GM19238 (cell line): ENCODE results near the gene MID1.

Experiments
- DNase-seq: peaks from one replicate; pipeline ENCODE4 v3.0.0; 2011; ENCODE audit warnings: low spot score; ENCODE audit not compliant: insufficient read length

The MID1 gene

DNA sequence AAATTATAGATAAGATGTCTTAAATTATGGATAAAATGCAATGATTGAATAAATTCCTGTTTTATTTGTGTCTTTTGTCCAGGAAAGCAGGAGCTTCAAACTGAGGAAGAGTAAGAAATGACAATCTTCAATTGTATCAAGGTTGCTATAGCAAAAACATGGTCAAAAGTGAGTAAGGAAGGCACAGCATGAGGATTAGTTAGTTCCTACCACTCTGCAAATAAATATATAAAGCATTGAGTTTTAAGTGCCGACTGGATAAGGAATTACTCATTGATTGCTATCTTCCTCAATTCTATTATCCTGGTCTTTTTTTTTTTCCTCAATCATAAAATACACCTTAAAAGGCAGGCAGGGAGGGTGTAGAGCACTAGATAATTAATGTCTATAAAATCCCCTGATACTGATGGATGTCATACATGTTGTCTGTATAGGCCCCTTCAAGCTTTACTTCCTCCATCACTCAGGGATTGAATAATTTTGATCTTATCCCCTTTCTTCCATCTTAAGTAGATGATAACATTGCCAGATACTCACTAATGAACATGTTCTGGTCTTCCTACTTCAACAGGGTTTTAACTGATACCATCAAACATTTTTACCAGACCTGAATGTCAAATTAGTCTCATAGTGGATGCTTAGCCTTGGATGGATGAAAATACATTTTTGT is 86.6 kb downstream of the MID1 start:
- no peak for DNase-seq

DNA sequence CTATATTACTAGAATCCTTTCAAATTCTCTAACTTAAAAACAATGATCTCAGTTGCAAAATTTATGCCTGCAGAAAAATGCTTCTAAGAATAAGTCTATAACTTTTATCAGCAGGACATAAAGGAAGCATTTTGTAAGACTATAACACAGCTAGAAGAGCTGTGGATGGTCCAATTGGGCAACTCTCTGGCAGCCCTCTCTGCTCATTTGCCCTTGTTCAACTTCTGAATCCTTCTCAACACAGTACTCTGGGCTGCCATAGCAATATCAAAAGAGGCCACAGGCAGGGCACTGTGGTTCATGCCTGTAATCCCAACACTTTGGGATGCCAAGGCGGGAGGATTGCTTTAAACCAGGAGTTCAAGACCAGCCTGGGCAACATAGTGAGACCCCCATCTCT is 88.5 kb downstream of the MID1 start:
- DNase-seq, result no peak

DNA sequence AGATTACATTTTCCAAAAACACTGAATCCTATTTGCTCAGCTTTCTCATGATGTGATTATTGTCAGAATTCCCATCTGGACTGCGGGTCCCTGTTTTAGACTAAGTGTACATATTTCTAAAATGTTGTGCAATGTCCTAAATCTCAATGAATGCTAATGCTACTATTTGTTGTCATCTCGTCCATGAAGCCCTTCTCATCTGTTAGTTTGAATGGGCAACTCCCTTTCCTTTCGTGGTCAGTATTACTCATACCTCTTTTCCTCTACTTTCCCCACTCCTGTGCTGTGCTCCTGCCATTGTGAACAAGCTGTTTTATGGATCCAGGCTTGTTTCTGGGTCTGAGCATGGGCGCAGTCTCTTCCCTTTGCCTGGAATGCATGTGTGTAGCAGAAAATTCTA is 91.0 kb downstream of the MID1 start:
- DNase-seq, result no peak

DNA sequence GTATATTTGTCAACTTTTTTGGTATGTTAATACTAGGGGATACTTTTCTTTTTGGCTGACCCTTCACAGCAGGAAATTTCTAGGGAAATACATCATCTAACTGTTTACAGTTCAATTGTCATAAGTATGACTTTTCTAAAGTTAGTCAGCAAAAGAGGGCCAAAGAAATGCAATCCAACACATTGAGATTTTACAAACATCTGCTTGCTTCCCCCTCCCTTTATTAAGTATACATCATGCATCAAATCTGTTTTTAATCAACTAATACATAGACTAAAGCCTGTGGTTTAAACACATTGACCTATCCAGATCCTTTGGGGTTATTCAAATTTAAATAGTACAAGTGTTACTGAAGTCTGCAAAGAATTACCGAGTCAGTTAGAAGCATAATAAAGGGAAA is 93.9 kb downstream of the MID1 start:
- DNase-seq, result no peak

DNA sequence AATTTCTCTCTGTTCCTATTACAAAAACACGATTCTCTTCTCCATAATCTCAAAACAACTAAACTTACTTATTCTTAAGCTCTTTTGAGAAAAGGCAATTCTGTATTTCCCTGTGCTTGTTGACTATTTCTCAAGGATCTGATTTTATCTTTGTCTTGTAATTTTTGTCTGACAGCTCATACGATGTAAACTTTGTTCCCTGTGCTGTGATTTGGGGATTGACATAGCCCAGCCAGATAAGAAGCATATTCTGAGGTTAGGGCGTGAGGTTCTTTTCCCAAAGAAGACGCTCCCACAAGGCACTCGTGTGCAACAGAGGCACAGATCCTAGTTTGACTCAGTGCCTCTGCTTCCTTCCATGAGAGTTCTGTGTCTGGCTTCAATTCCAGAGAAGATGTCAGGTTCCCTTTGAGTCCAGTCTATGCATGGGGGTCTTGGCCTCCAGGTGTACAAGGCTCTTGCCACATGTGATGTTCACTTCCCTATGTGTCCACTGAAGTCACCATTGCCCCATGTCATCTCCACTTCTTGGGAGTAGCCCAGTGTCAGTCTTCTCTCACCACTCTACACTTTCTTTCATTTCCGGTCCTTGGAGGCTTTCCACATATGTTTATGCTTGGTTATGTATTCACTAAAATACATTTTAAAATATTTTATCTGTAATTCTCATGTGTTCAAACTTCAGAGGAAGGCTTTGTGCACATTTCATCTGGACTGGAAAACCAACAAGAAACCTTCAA is 94.8 kb downstream of the MID1 start:
- DNase-seq, result no peak

DNA sequence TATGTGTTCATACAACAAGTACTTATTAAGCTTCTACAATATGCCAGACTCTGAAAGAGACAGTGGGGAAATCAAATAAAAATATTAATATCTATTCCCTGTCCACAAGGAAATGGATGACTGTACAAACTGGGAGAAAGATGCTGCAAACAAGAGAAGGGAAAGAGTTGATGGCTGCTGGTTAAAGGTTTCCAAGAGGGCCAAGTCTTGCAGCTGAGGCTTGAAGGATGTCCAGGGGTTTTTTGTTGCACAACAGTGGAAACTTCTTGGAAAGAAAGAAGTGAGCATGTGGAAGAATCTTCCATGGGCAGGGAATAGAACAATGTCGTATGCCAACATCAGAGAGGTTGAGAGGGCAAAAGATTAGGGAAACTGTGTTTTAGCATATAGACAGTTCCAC is 95.8 kb downstream of the MID1 start:
- DNase-seq, result no peak

DNA sequence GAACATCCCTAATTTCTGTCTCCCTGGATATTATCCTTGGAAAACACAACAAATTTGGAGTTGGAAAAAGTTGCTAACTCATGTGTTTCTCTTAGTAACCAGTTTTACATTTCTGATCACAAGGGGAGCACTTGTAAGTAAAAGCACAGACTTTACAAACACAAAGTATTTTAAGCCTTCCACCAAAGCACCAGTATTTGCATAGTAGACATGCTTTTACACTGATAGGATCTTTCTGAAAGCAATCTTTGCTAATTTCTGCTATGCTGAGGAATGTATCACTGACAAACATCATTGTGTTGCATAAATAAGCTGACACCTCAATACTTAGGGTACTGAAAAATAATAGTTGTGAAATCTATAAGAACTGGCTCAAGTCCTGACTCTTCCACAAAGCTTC is 100.6 kb downstream of the MID1 start:
- DNase-seq, result no peak

DNA sequence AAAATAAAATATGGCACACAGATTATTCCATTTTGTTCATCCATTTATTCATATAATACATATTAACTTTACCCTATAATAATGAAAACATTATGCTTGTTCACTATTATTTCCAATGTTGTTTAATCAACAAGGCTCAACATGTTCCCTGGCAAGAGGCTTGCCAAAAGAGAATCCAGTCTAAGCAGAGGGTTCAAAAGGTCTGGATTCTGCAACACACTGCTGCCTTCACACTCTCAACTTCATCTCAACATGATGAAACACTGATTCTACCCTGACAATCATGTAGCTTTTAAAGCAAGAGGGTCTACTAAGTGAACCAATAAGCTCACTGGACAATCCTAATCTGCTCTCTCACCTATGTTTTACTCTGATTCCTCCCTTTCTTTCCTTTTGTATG is 101.1 kb downstream of the MID1 start:
- DNase-seq, result no peak

DNA sequence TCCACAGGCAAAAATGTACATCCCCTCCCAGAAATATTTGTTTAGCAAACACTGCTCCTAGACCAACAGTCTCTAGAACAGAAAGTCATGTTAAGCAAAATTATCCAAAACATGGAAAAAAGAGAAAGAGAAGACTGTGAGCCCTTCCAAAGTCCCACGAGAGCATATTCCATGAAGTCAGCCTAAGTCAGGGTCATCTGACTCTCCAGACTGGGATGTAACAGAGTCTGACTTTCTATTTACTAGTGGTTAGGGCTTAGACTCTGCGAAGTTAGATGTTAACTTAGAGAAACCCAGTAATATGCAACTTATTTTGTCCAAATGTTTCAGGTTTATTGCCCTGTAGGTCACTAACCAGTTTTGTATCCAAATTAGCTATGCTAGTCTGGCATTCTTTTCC is 102.3 kb downstream of the MID1 start:
- no peak for DNase-seq

DNA sequence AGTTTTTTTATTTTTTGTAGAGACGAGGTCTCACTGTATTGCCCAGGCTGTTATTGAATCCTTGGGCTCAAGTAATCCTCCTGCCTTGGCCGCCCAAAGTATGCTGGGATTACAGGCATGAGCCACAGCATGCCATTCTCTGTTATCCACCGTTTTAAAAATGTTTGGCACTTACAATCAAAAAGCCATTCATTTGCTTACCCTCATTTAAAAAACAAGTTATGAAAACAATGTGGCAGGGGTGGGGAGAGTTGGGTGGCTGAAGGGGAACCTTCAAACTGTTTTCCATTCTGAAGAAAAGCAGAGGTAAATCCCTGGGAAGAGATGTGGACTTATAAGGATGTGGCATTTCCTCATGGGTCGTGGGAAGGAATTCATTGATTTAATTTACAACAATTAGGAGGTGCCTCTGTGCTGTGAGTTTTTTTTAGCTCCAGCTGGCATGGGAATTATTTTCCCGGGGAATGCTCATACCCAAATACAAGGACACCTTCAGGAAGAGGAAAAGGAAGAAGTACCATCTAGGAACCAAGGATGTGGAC is 103.5 kb downstream of the MID1 start:
- no peak for DNase-seq

DNA sequence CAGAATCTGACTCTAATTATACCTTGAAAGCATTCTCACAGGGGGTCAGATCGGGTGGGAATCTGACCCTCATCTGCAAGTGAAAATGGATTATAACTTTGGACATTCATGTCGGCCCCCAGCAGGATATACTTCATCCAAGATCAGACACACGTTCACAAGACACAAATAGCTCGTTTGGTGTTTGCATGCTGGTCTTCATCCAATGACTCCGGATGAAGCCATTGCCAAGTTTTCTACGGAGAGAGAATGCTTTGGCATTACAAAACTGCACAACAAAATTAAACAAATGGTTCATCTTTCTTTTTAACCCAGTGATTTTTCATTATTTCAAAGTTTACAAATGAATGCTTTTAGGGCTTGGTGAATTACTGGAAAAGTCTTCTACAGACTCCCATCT is 105.5 kb downstream of the MID1 start:
- DNase-seq, result no peak

DNA sequence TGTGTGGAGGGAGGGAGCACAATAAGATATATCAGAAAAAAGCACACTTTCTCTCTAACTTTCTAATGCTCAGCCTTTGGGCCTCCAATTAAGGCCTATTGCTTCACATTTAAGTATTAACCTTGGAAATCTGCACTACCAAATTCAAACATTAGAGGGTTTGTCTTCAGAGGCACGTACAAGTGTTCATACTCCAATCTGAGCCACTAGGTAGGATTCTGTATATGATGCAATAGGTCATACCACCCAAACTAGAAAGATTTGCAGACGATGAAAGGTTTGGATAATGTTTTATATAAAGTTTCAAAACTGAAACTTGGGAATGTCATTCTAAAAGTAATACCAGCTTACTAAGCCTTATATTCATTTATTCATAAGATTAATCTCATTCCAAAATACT is 106.4 kb downstream of the MID1 start:
- DNase-seq, result no peak

DNA sequence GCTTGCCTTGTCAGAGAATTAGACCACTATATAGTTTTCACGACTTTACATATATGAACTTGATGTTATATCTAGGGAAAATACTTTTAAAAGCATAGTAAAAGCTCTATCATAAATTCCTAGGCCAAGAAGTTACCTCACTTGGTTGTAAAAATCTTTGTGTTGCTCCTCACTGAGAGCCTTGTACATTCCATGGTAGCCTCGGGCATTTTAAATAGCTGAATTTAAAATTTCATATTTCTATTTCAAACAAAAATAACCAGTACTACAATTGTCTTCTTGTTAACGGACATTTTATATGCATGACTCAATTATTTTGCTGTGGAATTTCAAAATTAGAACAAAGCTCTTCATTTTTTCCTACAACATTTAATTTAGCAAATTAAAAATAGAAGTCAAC is 107.6 kb downstream of the MID1 start:
- DNase-seq, result no peak

DNA sequence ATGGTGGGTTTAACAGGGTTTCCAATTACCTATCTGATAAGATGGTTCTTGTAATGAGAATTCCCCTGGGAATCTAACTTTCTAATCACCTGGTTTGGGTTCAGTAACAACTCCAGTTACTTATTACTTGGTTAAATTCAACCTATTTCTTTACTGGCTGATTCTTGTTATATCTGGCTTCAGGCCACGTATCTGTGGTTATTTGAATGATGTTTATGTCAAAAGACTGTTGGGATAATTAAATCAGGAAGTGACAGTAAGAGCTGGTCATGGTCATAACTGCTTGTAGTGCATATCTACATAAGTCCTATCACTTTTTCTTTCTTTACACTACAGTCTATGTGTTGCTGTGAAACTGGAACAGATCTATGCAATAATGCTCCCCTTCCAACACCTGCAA is 108.1 kb downstream of the MID1 start:
- no peak for DNase-seq

DNA sequence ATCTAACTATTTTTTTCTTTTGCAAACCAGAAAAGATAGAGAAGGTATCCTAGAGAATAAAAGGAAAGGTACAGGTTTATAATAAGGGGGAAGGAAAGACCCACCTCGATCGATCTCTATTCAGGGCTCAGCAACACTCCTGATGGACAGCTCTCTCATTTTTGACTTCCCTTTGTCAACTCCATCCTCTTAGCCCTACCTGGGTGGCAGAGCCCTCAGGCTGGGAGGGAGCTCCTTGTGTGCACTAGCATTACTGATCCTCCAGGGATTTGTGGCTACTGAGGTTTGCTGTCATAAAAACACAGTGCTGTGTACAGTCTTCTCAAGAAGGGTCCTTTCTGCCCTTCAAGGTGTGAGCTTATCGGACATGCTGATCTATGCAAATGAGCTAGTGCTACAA is 111.0 kb downstream of the MID1 start:
- DNase-seq, result no peak

DNA sequence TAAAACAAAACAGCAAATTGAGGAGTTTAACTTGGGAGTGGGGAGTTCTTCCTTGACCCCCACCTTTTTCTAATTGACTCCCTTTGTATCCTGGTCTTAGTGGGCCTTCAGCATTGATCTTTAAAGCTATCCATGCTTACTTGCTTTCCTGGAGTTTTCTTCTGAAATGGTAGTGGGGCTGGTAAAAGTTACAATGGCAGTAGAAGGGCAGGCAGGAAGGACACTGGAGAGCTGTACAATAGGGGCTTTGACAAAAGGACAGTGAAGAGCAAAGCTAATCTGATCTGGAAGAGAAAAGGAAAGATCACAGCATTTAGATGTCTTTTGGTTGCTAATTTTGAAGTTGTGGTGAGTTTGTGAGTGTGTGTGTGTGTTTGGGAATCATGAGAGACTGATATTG is 111.5 kb downstream of the MID1 start:
- DNase-seq, result no peak

DNA sequence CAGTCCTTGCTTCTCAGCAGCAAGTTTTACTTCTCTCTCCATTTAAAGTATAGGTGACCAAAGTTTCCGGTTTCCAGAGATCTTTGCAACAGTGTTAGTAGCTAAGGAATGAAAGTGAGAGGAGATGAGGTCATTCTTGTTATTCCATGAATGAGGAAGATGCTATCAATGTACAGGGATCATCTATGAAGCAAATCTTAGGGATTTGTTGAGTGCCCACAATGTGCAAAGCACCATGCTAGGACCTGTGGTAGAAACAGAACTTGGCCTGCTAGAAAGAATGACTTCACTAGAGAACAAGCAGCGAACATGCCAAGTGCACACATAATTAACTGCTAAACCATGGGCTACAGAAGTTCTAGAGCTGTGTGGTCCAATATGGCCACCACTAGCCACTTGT is 112.5 kb downstream of the MID1 start:
- no peak for DNase-seq

DNA sequence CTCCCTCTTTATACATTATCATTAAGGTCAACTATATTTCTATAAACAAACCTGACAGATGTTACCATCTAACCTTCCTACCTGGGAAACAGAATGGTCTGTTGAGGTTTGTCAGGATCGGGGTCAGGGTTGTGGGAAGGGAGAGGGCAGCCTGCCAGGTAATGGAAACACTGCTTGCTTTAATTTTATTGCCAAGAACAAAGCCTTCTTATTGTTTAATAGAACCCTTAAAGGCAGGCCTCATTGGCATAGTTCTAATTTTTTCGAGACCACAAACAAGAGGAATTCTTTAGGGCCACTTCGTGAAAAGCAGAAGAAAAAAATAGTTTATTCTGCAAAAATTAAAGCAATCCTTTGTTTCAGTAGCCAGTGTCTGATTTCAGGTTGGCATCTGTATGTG is 113.2 kb downstream of the MID1 start:
- no peak for DNase-seq

DNA sequence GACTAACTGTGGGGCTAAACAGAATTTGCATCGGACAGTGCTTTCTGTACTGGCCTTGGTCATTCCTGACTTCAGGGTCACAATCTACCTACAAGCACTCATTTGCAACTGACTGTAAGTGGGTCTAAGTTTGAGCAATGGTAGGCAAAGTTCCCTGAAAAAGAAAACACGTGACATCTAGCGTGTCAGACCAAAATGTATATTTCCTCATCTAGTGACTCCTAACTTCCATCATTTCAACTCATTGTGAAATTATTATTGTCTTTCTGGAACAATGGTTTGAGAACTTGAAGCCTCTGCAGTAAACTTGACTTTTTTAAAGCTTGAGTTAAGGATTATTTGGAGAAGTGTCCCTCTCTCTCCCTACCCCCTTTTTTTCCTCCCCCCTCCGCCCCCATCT is 113.6 kb downstream of the MID1 start:
- DNase-seq, result no peak

DNA sequence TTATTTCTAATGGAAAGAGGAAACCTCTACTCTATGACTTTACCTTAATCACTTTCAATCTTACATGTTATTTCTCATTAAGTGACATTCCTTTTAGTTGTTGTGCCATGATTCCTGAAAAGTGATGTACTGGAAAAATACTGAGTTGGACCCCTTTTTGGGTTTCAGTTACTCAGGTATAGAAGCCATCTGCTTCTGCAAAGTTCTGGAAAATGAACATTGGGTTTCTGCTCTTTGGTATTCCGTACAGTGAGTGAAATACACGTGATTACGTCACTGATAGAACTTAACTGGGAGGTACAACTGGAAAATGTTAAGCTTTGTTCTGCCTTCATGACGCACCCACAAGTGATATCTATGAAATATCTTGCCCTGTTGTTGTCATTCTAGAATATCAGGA is 114.7 kb downstream of the MID1 start:
- no peak for DNase-seq

DNA sequence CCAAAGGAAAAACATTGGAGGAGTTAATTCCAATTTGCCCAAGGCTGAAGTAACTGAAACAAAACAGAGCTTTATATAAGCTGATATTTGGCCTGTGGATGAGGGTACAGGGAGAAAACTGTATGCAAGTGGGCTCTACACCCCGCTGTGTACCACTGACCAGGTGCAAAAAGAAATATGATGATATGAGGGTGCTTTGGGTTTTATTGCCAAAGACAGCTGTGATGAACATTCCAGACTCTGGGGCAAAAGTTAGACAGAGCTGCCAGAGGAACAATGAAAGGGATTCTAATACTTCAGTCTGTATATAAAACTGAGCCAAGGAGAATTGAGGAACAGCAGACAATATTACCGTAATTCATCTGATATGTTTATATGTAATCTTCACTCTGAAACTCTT is 117.4 kb downstream of the MID1 start:
- no peak for DNase-seq

DNA sequence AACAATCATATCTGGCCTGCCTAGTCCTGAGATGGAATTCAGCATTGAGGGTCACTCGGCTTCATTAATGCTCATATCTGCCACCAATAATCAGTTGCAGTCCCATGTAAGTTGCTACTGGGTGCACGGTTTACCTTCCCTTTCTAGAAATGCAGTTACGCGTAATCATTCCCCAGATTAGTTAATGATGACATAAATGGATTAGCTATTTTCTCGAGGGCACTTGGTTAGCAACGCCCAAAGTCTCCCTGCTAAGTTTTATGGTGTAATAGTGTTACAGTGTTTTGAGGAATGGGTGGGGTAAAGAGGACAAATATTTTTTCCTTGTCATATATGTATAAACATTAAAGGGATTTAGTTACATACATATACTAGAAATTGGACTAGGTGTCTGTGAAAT is 118.8 kb downstream of the MID1 start:
- no peak for DNase-seq

DNA sequence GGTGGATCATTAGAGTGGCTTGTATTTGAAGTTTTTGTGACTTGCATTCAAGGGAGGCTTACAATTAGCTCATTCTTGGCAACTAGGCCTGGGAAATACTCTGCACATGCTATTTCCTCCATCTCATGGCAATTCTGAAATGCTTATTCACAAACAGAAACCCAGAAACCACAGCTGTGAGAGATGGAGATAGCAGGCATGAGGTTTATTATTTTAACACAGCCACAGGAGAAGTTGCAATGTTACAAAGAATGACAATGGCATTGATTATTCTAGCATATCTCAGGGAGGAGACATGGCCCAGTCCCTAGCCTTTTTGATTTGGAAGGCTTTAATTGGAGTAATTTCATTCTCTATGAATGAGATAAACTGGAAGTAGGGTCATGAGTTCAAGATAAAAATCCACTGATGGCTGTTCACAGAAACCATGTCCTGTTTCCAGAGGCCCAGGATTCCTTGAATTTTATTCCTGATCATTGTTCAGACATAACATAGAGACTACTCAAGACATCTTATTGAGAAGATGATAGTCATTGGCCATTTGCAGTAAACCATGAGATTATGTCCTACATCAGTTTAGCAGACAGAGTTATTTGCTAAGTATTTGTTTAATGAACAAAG is 123.9 kb downstream of the MID1 start:
- DNase-seq, result no peak
